Lower leg skin (tissue), 3 donors: ENCODE measurements around the gene LCK.

Experiments used
- POLR2A ChIP-seq, 2 donors: fragments of 450-650 bp; IDR thresholded peaks; one replicate each; pipeline ENCODE4 v1.6.1; 2016 to 2017; ENCODE audit warnings: antibody characterized with exemption in 2 of 2, mild to moderate bottlenecking in 1 of 2, moderate library complexity in 1 of 2
- TF ChIP-seq, protein P1 (sequence below), 3 donors: fragments of 450-650 bp; IDR thresholded peaks; one replicate each; pipeline ENCODE4 v1.5.1; 2016; ENCODE audit warnings: antibody characterized with exemption in 3 of 3, mild to moderate bottlenecking in 3 of 3, moderate library complexity in 2 of 3

DNA sequence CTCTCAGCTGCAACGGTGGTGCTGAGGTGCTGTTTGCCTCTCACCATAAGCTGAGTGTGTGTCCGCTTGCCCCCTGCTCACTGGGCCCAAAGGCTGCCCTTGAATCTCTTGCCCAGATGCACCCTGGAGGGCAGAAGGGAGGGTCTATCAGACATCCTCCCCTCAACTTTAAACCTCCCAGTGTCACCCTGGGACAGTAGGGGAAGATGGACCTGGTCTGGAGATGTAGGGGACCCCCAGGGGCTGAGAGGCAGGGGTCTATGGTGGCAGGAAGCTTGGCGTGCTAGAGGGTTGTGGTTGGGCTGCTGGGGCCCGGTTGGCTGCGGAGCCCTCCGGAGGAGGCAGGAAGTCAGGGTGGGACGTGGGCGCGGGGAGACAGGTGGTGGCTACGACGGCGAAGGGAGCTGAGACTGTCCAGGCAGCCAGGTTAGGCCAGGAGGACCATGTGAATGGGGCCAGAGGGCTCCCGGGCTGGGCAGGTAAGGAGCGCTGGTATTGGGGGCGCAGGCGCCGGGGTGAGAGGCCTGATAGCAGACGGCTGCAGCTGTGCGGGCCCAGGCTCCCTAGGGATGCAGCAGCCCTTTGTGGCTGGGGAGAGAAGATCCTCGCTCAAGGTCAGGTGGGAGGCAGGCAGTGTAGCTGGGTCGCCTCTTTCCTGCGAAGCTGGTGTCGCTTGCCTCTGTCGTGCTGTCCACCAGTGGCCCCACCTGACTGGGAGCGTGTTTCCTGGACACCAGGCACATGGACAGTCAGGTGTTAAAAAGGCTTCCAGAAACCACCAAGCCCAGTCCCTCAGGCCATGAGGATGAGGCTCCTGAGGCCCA is at the start of gene LCK:
- TF ChIP-seq POLR2A (IDR thresholded peaks at IDR 0.05) = no peak
- TF ChIP-seq, protein P1, sequence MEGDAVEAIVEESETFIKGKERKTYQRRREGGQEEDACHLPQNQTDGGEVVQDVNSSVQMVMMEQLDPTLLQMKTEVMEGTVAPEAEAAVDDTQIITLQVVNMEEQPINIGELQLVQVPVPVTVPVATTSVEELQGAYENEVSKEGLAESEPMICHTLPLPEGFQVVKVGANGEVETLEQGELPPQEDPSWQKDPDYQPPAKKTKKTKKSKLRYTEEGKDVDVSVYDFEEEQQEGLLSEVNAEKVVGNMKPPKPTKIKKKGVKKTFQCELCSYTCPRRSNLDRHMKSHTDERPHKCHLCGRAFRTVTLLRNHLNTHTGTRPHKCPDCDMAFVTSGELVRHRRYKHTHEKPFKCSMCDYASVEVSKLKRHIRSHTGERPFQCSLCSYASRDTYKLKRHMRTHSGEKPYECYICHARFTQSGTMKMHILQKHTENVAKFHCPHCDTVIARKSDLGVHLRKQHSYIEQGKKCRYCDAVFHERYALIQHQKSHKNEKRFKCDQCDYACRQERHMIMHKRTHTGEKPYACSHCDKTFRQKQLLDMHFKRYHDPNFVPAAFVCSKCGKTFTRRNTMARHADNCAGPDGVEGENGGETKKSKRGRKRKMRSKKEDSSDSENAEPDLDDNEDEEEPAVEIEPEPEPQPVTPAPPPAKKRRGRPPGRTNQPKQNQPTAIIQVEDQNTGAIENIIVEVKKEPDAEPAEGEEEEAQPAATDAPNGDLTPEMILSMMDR (IDR thresholded peaks at IDR 0.05) = no peak
